ENCODE data around the gene USP17L15. TPM values are rescaled to one million over a fixed set of nuclear protein-coding genes. Genes with fewer than 3 reads are reported as not detected.
"Not testable (repeated sequence)": the region's sequence is repeated elsewhere in the genome, so short reads cannot be mapped to it uniquely, and the experiment has no call there.

USP17L15 gene, protein sequence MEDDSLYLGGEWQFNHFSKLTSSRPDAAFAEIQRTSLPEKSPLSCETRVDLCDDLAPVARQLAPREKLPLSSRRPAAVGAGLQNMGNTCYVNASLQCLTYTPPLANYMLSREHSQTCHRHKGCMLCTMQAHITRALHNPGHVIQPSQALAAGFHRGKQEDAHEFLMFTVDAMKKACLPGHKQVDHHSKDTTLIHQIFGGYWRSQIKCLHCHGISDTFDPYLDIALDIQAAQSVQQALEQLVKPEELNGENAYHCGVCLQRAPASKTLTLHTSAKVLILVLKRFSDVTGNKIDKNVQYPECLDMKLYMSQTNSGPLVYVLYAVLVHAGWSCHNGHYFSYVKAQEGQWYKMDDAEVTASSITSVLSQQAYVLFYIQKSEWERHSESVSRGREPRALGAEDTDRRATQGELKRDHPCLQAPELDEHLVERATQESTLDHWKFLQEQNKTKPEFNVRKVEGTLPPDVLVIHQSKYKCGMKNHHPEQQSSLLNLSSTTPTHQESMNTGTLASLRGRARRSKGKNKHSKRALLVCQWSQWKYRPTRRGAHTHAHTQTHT
- total RNA-seq (not detected), polyA plus RNA-seq (not detected)

DNA sequence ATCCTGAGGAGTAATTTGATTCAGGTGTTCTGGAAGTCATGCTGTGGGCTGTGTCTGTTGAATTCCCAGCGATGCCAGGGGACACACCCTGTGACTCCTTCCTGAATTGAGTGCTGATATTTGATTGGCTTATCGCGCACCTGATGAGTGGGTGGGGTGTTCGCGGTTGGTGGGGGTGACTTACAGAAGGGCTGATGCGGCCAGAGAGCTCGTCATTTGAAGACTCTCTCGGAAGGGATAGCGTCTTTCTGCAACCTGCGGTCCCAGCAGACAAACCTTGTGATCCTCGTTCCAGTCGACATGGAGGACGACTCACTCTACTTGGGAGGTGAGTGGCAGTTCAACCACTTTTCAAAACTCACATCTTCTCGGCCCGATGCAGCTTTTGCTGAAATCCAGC lies at the start of gene USP17L15:
USP17L15 (plus strand) TSS at position 301 of the 400 bp plus-strand sequence; CDS start at position 301, 0 bp downstream.
- intact Hi-C loops (cut with micrococcal nuclease); DNase-seq; POLR2A ChIA-PET (ENCODE audit: partially characterized antibody); H3K4me3 ChIP-seq (ENCODE audit: low read length in 2 of 2); H3K36me3 ChIP-seq (ENCODE audit: insufficient read depth, low read length); H3K4me1 ChIP-seq (ENCODE audit: insufficient read depth, low read length); H3K9me3 ChIP-seq (ENCODE audit: control insufficient read depth in 1 of 2, low read length in 2 of 2); H3K4me1 Mint-ChIP-seq; H3K27me3 ChIP-seq (ENCODE audit: insufficient read depth, low read length); H3K36me3 Mint-ChIP-seq; H3K4me3 Mint-ChIP-seq; CTCF ChIA-PET (ENCODE audit: partially characterized antibody); H3K27ac ChIP-seq (ENCODE audit: low read depth, low read length); H3K27ac Mint-ChIP-seq; H3K27me3 Mint-ChIP-seq; H3K9me3 Mint-ChIP-seq: not testable (repeated sequence)

GRCh38 chr4:9210357-9210756 lies 23.8 kb upstream of the USP17L15 start, which contains the start of gene USP17L10:
Gene USP17L10, plus strand, starts transcription at chr4:9210657. Its CDS starts 0 bp downstream, at chr4:9210657.
- H3K9me3 Mint-ChIP-seq; H3K9me3 ChIP-seq (ENCODE audit: control insufficient read depth in 1 of 2, low read length in 2 of 2); H3K27me3 ChIP-seq (ENCODE audit: insufficient read depth, low read length); H3K27ac ChIP-seq (ENCODE audit: low read depth, low read length); POLR2A ChIA-PET (ENCODE audit: partially characterized antibody); DNase-seq; H3K4me1 Mint-ChIP-seq; H3K27ac Mint-ChIP-seq; CTCF ChIA-PET (ENCODE audit: partially characterized antibody); H3K4me3 ChIP-seq (ENCODE audit: low read length in 2 of 2); intact Hi-C loops (cut with micrococcal nuclease); H3K4me3 Mint-ChIP-seq; H3K36me3 Mint-ChIP-seq; H3K4me1 ChIP-seq (ENCODE audit: insufficient read depth, low read length); H3K36me3 ChIP-seq (ENCODE audit: insufficient read depth, low read length); H3K27me3 Mint-ChIP-seq: not testable (repeated sequence)

- DNase-seq; H3K27me3 ChIP-seq (ENCODE audit: insufficient read depth, low read length); H3K4me3 ChIP-seq (ENCODE audit: low read length in 2 of 2); H3K36me3 Mint-ChIP-seq; POLR2A ChIA-PET (ENCODE audit: partially characterized antibody); H3K9me3 ChIP-seq (ENCODE audit: control insufficient read depth in 1 of 2, low read length in 2 of 2); H3K27ac ChIP-seq (ENCODE audit: low read depth, low read length); H3K27ac Mint-ChIP-seq; H3K4me3 Mint-ChIP-seq; H3K4me1 ChIP-seq (ENCODE audit: insufficient read depth, low read length); CTCF ChIA-PET (ENCODE audit: partially characterized antibody); H3K36me3 ChIP-seq (ENCODE audit: insufficient read depth, low read length); H3K27me3 Mint-ChIP-seq; intact Hi-C loops (cut with micrococcal nuclease); H3K4me1 Mint-ChIP-seq; H3K9me3 Mint-ChIP-seq: not testable (repeated sequence)
Measured at GRCh38 chr4:9214701-9215100, 19.5 kb upstream of the USP17L15 start.

GRCh38 chr4:9215105-9215504 lies 19.1 kb upstream of the USP17L15 start, which contains the start of gene USP17L11:
Gene USP17L11, plus strand, starts transcription at chr4:9215405. Its CDS starts 0 bp downstream, at chr4:9215405.
- CTCF ChIA-PET (ENCODE audit: partially characterized antibody); H3K27ac ChIP-seq (ENCODE audit: low read depth, low read length); H3K4me1 ChIP-seq (ENCODE audit: insufficient read depth, low read length); H3K27me3 Mint-ChIP-seq; H3K4me3 ChIP-seq (ENCODE audit: low read length in 2 of 2); H3K27me3 ChIP-seq (ENCODE audit: insufficient read depth, low read length); DNase-seq; H3K27ac Mint-ChIP-seq; H3K4me3 Mint-ChIP-seq; H3K36me3 ChIP-seq (ENCODE audit: insufficient read depth, low read length); H3K4me1 Mint-ChIP-seq; H3K36me3 Mint-ChIP-seq; intact Hi-C loops (cut with micrococcal nuclease); POLR2A ChIA-PET (ENCODE audit: partially characterized antibody); H3K9me3 ChIP-seq (ENCODE audit: control insufficient read depth in 1 of 2, low read length in 2 of 2); H3K9me3 Mint-ChIP-seq: not testable (repeated sequence)

DNA sequence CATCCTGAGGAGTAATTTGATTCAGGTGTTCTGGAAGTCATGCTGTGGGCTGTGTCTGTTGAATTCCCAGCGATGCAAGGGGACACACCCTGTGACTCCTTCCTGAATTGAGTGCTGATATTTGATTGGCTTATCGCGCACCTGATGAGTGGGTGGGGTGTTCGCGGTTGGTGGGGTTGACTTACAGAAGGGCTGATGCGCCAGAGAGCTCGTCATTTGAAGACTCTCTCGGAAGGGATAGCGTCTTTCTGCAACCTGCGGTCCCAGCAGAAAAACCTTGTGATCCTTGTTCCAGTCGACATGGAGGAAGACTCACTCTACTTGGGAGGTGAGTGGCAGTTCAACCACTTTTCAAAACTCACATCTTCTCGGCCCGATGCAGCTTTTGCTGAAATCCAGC lies 14.3 kb upstream of the USP17L15 start, which contains the start of gene USP17L12:
USP17L12 (plus strand) TSS at position 301 of the 400 bp plus-strand sequence; CDS start at position 301, 0 bp downstream.
- H3K36me3 ChIP-seq (ENCODE audit: insufficient read depth, low read length); H3K27ac Mint-ChIP-seq; H3K4me3 Mint-ChIP-seq; DNase-seq; CTCF ChIA-PET (ENCODE audit: partially characterized antibody); H3K4me3 ChIP-seq (ENCODE audit: low read length in 2 of 2); H3K4me1 ChIP-seq (ENCODE audit: insufficient read depth, low read length); H3K27ac ChIP-seq (ENCODE audit: low read depth, low read length); H3K4me1 Mint-ChIP-seq; intact Hi-C loops (cut with micrococcal nuclease); H3K27me3 ChIP-seq (ENCODE audit: insufficient read depth, low read length); H3K9me3 Mint-ChIP-seq; H3K9me3 ChIP-seq (ENCODE audit: control insufficient read depth in 1 of 2, low read length in 2 of 2); H3K36me3 Mint-ChIP-seq; H3K27me3 Mint-ChIP-seq; POLR2A ChIA-PET (ENCODE audit: partially characterized antibody): not testable (repeated sequence)

GRCh38 chr4:9224596-9224995 lies 9.6 kb upstream of the USP17L15 start, which contains the start of gene USP17L13:
Gene USP17L13, plus strand, starts transcription at chr4:9224896. Its CDS starts 0 bp downstream, at chr4:9224896.
- H3K4me3 Mint-ChIP-seq; H3K27me3 Mint-ChIP-seq; H3K36me3 ChIP-seq (ENCODE audit: insufficient read depth, low read length); H3K4me3 ChIP-seq (ENCODE audit: low read length in 2 of 2); CTCF ChIA-PET (ENCODE audit: partially characterized antibody); H3K9me3 Mint-ChIP-seq; intact Hi-C loops (cut with micrococcal nuclease); H3K27ac Mint-ChIP-seq; POLR2A ChIA-PET (ENCODE audit: partially characterized antibody); H3K9me3 ChIP-seq (ENCODE audit: control insufficient read depth in 1 of 2, low read length in 2 of 2); H3K27ac ChIP-seq (ENCODE audit: low read depth, low read length); DNase-seq; H3K27me3 ChIP-seq (ENCODE audit: insufficient read depth, low read length); H3K36me3 Mint-ChIP-seq; H3K4me1 Mint-ChIP-seq; H3K4me1 ChIP-seq (ENCODE audit: insufficient read depth, low read length): not testable (repeated sequence)

DNA sequence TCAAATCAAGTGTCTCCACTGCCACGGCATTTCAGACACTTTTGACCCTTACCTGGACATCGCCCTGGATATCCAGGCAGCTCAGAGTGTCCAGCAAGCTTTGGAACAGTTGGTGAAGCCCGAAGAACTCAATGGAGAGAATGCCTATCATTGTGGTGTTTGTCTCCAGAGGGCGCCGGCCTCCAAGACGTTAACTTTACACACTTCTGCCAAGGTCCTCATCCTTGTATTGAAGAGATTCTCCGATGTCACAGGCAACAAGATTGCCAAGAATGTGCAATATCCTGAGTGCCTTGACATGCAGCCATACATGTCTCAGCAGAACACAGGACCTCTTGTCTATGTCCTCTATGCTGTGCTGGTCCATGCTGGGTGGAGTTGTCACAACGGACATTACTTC lies 3.9 kb upstream of the USP17L15 start:
- H3K36me3 Mint-ChIP-seq; H3K4me3 ChIP-seq (ENCODE audit: low read length in 2 of 2); H3K4me1 Mint-ChIP-seq; H3K4me1 ChIP-seq (ENCODE audit: insufficient read depth, low read length); H3K27me3 ChIP-seq (ENCODE audit: insufficient read depth, low read length); CTCF ChIA-PET (ENCODE audit: partially characterized antibody); POLR2A ChIA-PET (ENCODE audit: partially characterized antibody); H3K36me3 ChIP-seq (ENCODE audit: insufficient read depth, low read length); H3K27ac Mint-ChIP-seq; H3K9me3 Mint-ChIP-seq; H3K9me3 ChIP-seq (ENCODE audit: control insufficient read depth in 1 of 2, low read length in 2 of 2); H3K27me3 Mint-ChIP-seq; H3K27ac ChIP-seq (ENCODE audit: low read depth, low read length); H3K4me3 Mint-ChIP-seq; intact Hi-C loops (cut with micrococcal nuclease): not testable (repeated sequence)
- DNase-seq = peak in 1 of 5 donors; percentile 19
